SH-SY5Y (cell line): ENCODE measurements around the gene FAT2.

Experiments used
- GATA2 ChIP-seq: IDR thresholded peaks from 2 replicates; pipeline ENCODE4 v1.6.1; 2011; ENCODE audit warnings: mild to moderate bottlenecking, low read depth, low read length
- GATA3 ChIP-seq: IDR thresholded peaks from 2 replicates; pipeline ENCODE4 v1.6.1; 2011; ENCODE audit warnings: low read depth, mild to moderate bottlenecking, low read length, moderate library complexity

DNA sequence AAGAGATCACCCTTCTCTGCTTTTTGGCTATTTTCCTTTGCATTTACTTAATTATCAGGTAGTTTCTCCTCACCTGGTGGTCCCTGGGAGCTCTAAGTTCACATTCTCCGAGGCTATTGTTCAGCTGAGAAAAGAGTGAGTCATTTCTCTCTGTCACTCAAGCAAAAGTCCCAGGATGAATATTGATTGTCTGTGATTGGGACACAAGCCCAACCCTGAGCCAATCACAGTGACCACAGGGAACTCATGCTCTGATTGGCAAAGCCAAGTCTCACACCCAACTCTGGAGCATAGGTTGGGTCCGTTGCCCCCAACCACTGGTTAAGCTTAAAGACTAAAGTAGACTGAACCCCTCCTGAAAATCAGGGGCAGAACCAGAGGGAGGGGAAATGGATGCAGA lies 27.8 kb upstream of the FAT2 start:
- TF ChIP-seq GATA2: no peak
- TF ChIP-seq GATA3: no peak
